K562 (cell line): Measurements from ENCODE around the gene ARPC1A. TPM values are rescaled to one million over a fixed set of nuclear protein-coding genes. Genes with fewer than 3 reads are reported as not detected.

ENCODE experiments used
- ADNP ChIP-seq: fragments of 200-800 bp; sonication (Bioruptor generic); IDR thresholded peaks from 2 replicates; pipeline ENCODE4 v1.6.1; 2016; ENCODE audit warnings: missing genetic modification characterization, missing compliant biosample characterization
- ARHGAP35 ChIP-seq: fragments of 450-650 bp; IDR thresholded peaks from 2 replicates; pipeline ENCODE4 v1.6.1; 2018; ENCODE audit not compliant: partially characterized antibody
- BRF2 ChIP-seq: IDR thresholded peaks from 3 replicates; pipeline ENCODE4 v1.6.1; 2011; ENCODE audit warnings: borderline replicate concordance, mild to moderate bottlenecking; ENCODE audit not compliant: insufficient read length, insufficient read depth
- CBX3 ChIP-seq, 2 experiments: IDR thresholded peaks; 1 replicate in 1 of 2; 2 replicates in 1 of 2; pipeline ENCODE4 v1.6.1; 2012; ENCODE audit warnings: inconsistent platforms in 2 of 2, low read length in 2 of 2, borderline replicate concordance in 1 of 2, control low read depth in 1 of 2
- HEY1 ChIP-seq: fragments of 250-450 bp; sonication (Bioruptor Pico); IDR thresholded peaks from 2 replicates; pipeline ENCODE4 v1.5.0; 2020; ENCODE audit warnings: mild to moderate bottlenecking, moderate library complexity, borderline replicate concordance
- HNRNPLL ChIP-seq: fragments of 200-400 bp; formaldehyde crosslinking; IDR thresholded peaks from 2 replicates; pipeline ENCODE4 v1.6.1; 2017; ENCODE audit warnings: low read length, low read depth, mild to moderate bottlenecking; ENCODE audit not compliant: poor library complexity, severe bottlenecking
- NCOA1 ChIP-seq: fragments of 450-650 bp; IDR thresholded peaks from 2 replicates; pipeline ENCODE4 v1.6.1; 2016; ENCODE audit warnings: low read depth
- POLR2AphosphoS5 ChIP-seq: IDR thresholded peaks from 2 replicates; pipeline ENCODE4 v1.6.1; 2011; ENCODE audit warnings: mild to moderate bottlenecking, low read depth, low read length, moderate library complexity; ENCODE audit not compliant: control insufficient read depth, insufficient read depth
- TRIM24 ChIP-seq, 2 experiments: fragments of 450-650 bp; IDR thresholded peaks; 2 replicates each; pipeline ENCODE4 v1.6.1; 2016
- ZBED1 ChIP-seq: IDR thresholded peaks from 2 replicates; pipeline ENCODE4 v1.6.1; 2014
- ZBTB26 ChIP-seq: fragments of 450-650 bp; formaldehyde crosslinking; IDR thresholded peaks from 2 replicates; pipeline ENCODE4 v1.4.0; 2022; ENCODE audit warnings: missing genetic modification characterization
- ZNF75A ChIP-seq: fragments of 450-650 bp; formaldehyde crosslinking; IDR thresholded peaks from 2 replicates; pipeline ENCODE4 v1.4.0; 2020; ENCODE audit warnings: mild to moderate bottlenecking
- ZNF766 ChIP-seq: fragments of 200-800 bp; sonication (Bioruptor generic); conservative IDR thresholded peaks from 2 replicates; pipeline ENCODE4 v1.6.1; 2016; ENCODE audit warnings: missing genetic modification characterization, missing compliant biosample characterization
- ZNF79 ChIP-seq: fragments of 250-450 bp; sonication (Bioruptor Pico); IDR thresholded peaks from 2 replicates; pipeline ENCODE4 v1.4.0; 2020; ENCODE audit warnings: low read depth, mild to moderate bottlenecking, moderate library complexity
- ZNF830 ChIP-seq: fragments of 250-450 bp; sonication (Bioruptor Pico); IDR thresholded peaks from 2 replicates; pipeline ENCODE4 v1.5.0; 2021; ENCODE audit warnings: mild to moderate bottlenecking
- polyA plus RNA-seq, 8 experiments: library from polyadenylated mRNA; depleted of rRNA in 4 of 8; stranded (reverse) in 5 of 8; unstranded in 3 of 8; fragments of >200 nt; fragmentation: Nextera tagmentation in 2 of 8; fragmentation: Illumina TruSeq in 1 of 8; extraction: Ambion mirVana in 2 of 8; extraction: Trizol in 1 of 8; gene quantifications; 2 replicates each; pipeline versions ENCODE4 v1.2.1 to v1.2.3, GENCODE V29; 2011 to 2014; ENCODE audit warnings: inconsistent platforms in 1 of 8, missing spikeins in 1 of 8
- total RNA-seq, 7 experiments: library from RNA; depleted of rRNA in 6 of 7; stranded (reverse); fragments of >200 nt in 6 of 7; fragmentation: Illumina TruSeq in 2 of 7; extraction: Trizol in 2 of 7; gene quantifications; 2 replicates each; pipeline versions ENCODE4 v1.2.1 to v1.2.3, GENCODE V29; 2011 to 2021; ENCODE audit warnings: low replicate concordance in 1 of 7
- TF ChIP-seq, protein P1 (sequence below): fragments of 250-450 bp; sonication (Bioruptor Pico); IDR thresholded peaks from 2 replicates; pipeline ENCODE4 v1.5.0; 2021; ENCODE audit warnings: mild to moderate bottlenecking, moderate library complexity
- TF ChIP-seq, protein P2 (sequence below): fragments of 250-450 bp; sonication (Bioruptor Pico); IDR thresholded peaks from 2 replicates; pipeline ENCODE4 v1.5.0; 2021; ENCODE audit warnings: mild to moderate bottlenecking, borderline replicate concordance

The ARPC1A gene
- total and polyA plus RNA-seq, 9 of the 15 experiments (the other 6 are each of a cell fraction or from before 2014, with no cell fraction given) = 39.5 to 151 (median 86.1) TPM

DNA sequence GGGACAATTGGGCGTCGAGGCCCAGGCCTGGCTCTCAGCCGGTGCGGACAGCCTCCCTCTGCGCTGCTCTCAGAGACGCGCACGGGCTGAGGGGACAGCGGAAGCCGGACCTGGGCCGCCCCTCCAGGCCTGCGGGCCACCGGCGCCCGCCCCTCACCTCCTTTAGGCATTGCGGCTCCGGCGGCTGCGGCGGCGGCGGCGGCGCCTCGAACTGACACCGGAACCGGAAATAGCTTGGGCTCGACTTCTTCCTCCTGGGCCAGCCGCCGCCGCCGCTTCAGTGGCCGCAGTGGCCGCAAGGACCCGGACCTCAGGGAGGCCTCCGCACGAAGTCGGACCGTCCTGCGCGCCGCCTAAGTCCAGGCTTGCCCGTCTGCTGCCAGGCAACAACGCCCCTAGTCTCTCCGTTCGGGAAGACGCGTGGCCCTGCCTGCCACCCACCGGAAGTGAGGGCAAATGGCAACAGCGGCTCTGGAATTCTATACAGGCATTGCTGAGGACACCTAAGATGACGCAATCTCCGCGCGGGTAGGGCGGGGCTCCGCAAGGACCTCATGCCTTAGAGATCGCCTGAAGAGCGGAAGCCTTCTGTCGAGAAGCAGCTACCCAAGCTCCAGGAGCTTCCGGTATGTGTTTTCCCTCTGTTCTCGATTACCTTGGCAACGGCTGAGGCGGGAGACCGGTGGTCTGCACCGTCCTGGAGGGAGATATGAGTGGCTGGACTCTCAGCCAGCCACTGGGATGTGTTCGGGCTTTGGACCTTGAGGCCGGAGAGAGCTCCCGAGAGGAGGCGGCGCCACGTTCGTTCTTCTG lies 82.9 kb downstream of the ARPC1A start, which contains the start of the genes BUD31 and PDAP1 (continued):
- TF ChIP-seq ZNF830 (CRISPR knock-in tag) (no peak), ADNP (tag) (no peak), NCOA1 (no peak), HNRNPLL (peak; percentile 92), ARHGAP35 (no peak), ZNF79 (CRISPR knock-in tag) (0 out of 2 replicates have a peak, but pooled peaks have one; percentile 22), ZBED1 (no peak), ZNF75A (CRISPR knock-in tag) (no peak), POLR2AphosphoS5 (peak; percentile 86; the same call in 1 of the 2 replicates), TRIM24 (IDR thresholded peaks at IDR 0.05) (peak; percentile 81 to 87; a peak in 3 of 4 replicates), HEY1 (CRISPR knock-in tag) (0 out of 2 replicates have a peak, but pooled peaks have one; percentile 61), CBX3 (IDR thresholded peaks at IDR 0.05; ENCODE audit: borderline replicate concordance in 1 of 2, low read length in 2 of 2) (no peak), ZBTB26 (CRISPR knock-in tag) (peak; percentile 55; the same call in 1 of the 2 replicates), BRF2 (no peak), ZNF766 (CRISPR knock-in tag) (peak; percentile 79)
- TF ChIP-seq, protein P1, sequence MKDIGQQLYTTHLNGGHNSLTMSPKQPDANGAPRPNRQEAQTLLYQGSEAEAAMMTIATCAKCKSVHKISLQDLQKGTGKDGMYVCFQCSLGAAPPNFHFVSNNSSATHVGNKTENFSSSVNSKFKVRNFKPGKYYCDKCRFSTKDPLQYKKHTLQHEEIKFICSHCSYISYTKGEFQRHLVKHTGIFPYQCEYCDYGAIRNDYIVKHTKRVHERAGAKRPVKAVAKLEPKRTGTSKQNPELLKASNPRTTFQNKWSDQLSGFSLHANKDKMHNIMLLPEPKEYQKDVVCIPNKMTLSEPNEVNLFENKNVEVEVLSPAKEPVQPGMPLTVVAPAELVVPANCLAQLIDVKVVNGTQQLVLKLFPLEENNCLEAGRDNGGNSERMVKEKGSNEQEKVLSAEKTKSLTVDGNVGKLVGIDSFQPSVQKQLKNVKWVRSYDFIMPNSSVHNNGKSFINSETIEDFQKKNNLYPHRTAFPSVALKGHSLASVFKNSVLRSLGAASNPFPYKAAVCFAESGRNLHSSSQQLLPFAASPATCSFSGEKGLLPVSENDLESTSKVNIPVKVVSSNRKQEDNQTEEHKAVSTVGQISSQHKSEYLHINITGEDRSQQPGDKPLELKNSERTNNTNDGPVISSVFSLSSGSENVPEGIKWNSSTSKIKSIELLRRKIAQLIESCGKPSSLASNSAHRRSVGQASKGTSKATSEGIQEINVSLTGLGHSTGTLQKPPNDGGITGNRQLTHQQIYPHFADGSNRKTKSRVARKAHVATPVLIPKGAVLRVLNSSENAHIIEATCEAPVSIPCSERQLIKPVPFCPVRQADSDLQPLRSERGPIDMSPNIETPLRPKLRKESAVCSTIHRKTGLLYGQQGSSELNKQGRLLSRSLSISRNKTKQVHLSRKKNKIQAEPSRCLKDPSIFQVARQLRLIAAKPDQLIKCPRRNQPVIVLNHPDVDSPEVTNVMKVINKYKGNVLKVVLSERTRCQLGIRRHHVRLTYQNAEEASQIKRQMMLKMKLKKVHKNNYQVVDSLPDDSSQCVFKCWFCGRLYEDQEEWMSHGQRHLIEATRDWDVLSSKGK = no peak
- TF ChIP-seq, protein P2, sequence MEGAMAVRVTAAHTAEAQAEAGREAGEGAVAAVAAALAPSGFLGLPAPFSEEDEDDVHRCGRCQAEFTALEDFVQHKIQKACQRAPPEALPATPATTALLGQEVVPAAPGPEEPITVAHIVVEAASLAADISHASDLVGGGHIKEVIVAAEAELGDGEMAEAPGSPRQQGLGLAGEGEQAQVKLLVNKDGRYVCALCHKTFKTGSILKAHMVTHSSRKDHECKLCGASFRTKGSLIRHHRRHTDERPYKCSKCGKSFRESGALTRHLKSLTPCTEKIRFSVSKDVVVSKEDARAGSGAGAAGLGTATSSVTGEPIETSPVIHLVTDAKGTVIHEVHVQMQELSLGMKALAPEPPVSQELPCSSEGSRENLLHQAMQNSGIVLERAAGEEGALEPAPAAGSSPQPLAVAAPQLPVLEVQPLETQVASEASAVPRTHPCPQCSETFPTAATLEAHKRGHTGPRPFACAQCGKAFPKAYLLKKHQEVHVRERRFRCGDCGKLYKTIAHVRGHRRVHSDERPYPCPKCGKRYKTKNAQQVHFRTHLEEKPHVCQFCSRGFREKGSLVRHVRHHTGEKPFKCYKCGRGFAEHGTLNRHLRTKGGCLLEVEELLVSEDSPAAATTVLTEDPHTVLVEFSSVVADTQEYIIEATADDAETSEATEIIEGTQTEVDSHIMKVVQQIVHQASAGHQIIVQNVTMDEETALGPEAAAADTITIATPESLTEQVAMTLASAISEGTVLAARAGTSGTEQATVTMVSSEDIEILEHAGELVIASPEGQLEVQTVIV (CRISPR knock-in tag) = no peak
